GM08714 (cell line): ENCODE results near the gene MTMR3.

Experiments used
- H3K4me3 ChIP-seq: fragments of 200-500 bp; sonication (Bioruptor generic); 2 replicates; pipeline ENCODE4 v1.5.1; 2014; ENCODE audit warnings: mild to moderate bottlenecking, low read length, inconsistent platforms
- ZNF274 ChIP-seq: IDR thresholded peaks from 2 replicates; pipeline ENCODE4 v1.6.1; 2012; ENCODE audit warnings: mild to moderate bottlenecking, low read depth, low read length

The MTMR3 gene

DNA sequence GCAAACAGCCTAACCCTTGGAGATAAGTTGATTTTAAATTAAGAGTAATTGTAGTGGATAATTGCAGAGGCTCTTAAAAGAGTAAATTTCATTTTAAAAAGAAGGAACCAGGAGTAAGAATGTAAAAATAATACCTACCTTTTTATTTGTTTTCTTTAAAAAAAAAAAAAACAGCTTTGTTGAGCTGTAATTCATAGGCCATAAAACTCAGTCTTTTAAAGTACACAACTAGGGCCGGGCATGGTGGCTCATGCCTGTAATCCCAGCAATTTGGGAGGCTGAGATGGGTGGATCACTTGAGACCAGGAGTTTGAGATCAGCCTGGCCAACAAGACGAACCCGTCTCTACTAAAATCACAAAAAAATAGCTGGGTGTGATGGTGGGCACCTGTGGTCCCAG is 42.4 kb downstream of the MTMR3 start:
- no peak for TF ChIP-seq ZNF274
- no peak overlapping the region for H3K4me3 ChIP-seq

DNA sequence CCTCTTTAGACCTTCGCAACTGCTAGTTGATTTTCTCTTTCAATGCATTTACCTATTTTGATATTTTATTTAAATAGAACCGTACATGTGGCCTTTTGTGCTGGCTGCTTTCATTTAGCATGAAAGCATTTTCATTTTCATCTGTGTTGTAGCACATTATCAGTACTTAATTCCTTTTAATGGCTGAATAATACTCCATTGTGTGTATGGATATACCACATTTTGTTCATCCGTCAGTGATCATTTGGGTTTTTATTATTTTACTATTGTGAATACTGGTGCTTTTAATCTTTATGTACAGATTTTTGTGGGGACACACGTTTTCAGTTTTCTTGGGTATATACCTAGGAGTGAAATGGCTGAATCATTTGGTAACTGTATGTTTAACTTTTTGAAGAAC is 43.1 kb downstream of the MTMR3 start:
- H3K4me3 ChIP-seq: no peak overlapping the region
- TF ChIP-seq ZNF274: no peak

DNA sequence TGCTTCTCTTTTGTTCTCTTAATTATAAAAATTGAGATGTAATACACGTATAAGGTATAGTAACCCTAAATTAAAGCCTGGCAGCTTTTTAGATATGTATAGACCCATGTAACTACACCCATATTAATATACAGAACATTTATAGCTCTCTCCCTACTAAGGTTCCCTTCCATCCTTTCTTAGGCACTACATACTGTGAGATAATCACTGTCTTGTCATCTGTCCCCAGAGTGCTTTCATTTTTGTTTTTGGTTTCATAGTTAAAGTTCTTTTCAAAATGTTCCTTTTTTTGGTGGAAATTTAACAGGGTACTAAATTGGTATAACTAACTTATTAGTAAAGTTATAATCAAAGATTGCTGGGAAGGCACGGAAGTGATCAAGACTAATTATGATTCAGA is 49.2 kb downstream of the MTMR3 start:
- TF ChIP-seq ZNF274: no peak
- H3K4me3 ChIP-seq: no peak overlapping the region

DNA sequence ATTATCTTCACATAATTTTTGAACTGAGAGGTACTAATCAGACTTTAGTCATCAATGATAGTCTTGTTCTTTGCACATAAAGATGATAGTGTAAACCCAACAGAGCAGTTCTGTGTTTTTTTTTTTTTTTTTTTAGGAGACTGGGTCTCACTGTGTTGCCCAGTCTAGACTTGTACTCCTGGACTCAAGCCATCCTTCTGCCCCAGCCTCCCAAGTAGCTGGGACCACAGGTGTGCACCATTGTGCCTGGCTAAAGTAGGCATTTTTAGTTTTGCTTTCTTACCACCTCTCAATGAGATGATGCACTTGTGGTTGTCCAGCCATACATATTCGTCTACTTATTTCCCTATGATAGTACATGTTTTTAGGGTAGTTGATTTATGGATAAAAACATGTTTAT is 50.6 kb downstream of the MTMR3 start:
- H3K4me3 ChIP-seq: no peak overlapping the region

DNA sequence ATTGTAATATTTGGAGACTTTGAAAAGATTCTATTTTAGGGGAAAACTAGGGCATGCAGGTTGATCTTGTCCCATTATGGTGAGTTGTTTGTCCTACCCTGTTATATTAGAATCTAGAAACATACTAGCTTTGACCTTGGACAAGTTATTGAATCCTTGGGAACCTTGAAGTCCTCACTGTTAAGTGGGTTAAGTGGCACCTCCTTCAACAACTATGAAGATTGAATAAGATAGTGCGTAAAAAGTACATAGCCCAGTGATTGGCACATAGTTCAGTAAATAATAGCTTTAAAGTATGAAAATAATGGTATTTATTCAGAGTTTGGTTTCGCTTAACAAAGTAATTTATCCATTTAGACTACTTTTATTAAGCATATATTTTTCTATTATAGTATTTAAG is 51.6 kb downstream of the MTMR3 start:
- no peak for TF ChIP-seq ZNF274
- no peak overlapping the region for H3K4me3 ChIP-seq

More for the DNA sequence above, 50.6 kb downstream of the MTMR3 start:
- TF ChIP-seq ZNF274: no peak

DNA sequence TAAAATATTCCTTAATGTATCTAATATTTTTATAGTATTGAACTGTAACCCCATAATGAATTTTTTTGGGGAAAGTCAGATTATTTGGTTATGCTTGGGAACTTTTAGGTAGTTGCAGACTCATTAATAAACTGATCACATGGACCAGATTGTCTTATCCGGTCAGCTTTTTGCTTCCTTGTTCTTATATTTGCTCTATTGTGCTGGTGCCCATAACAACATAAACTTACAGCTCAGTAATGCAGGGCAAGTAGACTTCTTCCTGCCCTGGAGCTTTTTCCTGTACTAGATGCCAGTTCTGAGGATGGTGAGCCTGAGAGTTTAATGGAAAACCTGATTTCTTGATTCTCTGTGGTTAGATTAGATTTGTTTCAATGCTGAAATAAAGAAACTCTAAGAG is 53.2 kb downstream of the MTMR3 start:
- no peak for TF ChIP-seq ZNF274
- no peak overlapping the region for H3K4me3 ChIP-seq

DNA sequence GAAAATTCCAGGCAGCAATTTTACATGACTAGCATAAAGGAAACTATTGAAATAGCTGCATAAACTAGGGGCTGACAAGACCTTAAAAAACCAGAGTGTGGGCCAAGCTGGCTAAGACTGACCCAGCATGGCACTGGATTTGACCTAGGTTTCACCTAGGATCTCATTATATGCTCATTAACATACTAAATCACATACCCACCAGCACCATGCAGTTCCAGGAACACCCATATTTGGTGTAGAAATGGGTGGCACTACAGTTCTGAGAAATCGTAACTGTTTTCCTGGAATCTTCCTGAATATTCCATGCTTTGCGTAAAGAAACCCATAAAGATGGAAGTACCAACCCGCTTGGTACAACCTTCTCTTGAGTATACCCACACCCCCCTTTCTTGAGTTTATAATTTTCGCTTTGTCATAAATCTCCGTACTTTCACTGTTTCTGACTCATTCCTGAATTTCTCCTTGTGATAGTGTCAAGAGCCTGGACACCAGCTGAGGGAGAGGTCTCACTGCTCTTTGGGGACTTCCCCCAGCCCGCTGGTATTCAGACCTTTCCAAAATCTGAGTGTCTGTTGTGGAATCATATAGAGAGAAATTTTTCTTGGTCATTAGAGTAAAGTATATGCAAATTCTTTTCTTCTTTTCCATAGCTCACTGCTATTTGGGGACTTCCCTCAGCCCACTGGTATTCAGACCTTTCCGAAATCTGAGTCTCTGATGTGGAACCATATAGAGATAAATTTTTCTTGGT is 55.1 kb downstream of the MTMR3 start:
- no peak overlapping the region for H3K4me3 ChIP-seq
- TF ChIP-seq ZNF274: no peak

DNA sequence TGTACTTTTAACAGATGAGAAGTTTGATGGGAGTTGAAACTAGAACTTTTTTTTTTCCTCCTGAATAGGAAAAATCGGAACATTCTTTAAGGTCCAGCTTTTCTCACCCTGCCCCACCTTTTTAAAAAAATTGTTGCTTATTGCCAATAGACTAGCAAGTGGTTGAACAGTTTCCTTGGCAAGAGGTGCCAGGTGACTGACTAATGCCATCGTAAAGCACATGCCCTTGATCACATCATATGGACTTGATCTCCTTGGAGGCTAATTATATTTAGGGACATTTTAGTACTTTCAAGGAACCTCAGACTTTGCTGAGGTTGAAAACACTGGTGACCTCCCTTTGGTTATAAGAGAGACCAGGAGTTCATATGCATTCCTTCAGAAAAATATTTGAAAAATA is 57.6 kb downstream of the MTMR3 start:
- TF ChIP-seq ZNF274: no peak
- no peak overlapping the region for H3K4me3 ChIP-seq

DNA sequence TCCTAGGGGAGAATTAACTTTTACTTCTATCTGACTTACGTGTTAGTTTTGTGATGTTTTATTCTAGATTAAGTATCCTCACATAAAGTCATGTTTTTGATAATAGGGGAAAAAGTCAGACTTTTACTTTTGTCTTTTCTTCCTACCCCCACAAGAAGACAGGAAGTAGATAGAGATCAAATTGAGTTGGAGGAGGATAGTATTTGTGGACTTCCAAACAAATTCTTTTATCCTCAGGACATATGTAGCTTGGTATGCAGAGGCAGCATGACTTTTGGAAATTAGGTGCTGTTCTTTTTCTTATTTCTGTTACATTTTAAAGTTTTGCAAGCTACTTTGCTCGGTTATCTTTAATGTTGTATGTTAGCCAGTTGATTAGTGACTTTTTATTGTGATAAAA is 61.4 kb downstream of the MTMR3 start:
- no peak overlapping the region for H3K4me3 ChIP-seq
- no peak for TF ChIP-seq ZNF274

DNA sequence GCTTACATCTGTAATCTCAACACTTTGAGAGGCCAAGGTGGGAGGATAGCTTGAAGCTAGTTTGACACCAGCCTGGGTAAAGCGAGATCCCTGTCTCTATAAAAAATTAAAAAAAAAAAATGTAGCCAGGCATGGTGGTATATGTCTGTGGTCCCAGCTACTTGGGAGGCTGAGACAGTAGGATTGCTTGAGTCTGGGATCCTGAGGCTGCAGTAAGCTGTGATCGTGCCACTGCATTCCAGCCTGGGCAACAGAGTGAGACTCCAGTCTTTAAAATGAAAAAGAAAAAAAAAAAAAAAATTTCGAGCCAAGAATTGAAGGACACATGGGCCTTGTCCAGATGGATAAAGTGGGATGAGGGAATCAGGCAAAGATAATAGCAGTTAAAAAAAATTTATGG is 62.5 kb downstream of the MTMR3 start:
- H3K4me3 ChIP-seq: no peak overlapping the region
- TF ChIP-seq ZNF274: no peak

DNA sequence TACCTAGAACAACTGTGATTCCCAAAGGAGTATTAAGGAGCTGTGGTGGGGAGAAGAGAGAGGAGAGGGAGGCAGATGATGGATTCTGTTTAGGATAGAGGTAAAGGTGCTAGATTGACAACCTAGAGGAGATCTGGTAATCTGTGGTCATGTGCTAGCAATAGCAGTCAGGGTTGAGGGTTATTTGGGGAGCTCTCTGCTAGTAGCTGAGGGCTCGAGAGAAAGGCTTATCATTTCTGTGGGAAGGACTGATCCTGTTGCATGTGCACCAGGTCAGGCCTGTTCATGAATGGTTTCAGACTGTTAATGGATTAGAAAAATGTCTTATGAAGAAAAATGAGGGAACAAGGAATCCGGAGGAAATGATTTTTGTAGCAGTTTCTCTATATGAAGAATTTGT is 63.2 kb downstream of the MTMR3 start:
- no peak overlapping the region for H3K4me3 ChIP-seq
- no peak for TF ChIP-seq ZNF274

DNA sequence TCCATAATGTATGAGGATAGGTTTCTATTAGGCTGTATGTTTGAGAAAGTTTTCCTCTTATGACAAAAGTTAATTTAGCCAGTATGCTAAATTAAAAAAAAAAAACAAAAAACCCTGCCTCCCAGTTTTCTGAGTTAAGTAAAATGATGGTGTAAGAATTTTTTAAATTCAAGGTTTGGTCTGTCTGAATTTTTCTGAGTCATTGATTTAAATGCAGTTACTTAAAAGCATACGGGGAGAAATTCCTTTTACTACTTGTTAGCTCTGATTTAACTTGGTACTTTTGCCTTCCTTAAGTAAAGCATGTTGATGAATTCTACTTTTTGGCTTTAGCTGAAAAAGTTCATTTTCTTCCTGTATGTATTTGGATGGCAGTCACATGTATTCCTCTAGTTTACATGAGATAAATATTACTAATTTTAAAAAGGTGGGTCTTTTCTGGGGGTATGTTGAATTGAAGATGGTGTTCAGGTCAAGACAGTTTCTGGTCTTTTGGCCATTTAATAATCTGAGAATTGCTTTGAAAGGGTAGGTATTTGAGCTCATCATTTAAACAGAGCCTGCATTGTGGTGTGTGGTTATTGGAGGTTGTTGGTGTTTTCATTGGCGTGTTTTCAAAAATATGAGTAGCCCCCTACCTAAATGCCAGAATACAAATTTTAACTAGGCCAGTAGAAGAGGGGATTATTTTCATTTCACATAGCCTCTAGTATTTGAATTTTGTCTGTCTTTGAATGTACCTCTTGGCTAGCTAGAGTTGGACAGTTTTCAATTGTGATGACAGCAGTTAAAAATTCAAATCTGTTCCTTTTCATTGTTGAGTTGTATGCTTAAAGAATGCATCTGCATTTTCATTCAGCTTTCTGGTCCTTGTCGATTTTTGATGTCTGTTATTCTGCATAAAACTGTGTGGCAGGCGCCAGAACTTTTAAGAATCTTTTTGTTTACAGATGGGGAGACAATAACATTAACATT is 64.7 kb downstream of the MTMR3 start:
- no peak overlapping the region for H3K4me3 ChIP-seq
- TF ChIP-seq ZNF274: no peak

DNA sequence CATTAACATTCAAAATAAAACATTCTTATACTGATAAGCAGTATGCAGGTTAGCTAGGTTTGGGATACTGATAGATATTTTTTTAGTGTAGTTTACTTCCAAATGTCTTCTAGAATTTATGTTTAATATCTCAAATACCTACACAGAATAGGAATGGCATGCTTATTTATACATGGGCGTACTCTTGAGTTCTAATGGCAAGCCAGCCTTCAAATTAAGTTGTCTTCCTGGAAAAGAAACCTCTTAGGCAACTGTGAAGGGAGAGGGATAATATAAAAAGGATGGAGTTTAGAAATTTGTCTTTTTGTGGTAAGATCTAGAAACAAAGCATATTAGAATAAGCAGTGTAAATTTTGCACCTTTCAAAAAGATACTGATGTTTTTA is 65.4 kb downstream of the MTMR3 start:
- TF ChIP-seq ZNF274: no peak
- H3K4me3 ChIP-seq: no peak overlapping the region

DNA sequence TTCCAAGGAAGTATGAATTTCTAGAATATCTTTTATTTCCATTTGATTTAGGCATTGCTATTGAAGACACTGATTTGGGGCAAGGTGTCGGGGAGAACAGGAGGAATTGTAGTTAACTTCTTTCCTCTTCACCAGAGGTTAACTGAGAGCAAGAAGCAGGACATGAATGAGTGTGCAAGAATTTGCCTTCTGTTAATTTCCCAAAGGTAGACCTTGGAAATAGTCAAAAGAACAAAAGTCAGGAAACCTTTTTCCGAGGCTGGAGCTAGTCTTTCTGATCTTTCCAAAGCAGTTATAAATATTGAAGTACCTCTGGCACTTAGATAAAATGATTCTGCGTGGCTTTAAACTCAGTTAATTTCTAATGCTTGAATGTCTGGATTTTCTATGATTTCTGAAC is 66.9 kb downstream of the MTMR3 start:
- no peak overlapping the region for H3K4me3 ChIP-seq
- TF ChIP-seq ZNF274: no peak
